Left lung (tissue), 10 donors: ENCODE results near the gene SYT1. TPM values are rescaled to one million over a fixed set of nuclear protein-coding genes. Genes with fewer than 3 reads are reported as not detected.

Experiments
- ATAC-seq: fragments of 200-7000 bp; cut with Tn5 transposase; one replicate; pipeline ENCODE4 v1.9.1; 2020; ENCODE audit warnings: moderate library complexity
- DNase-seq, 4 donors: peaks; one replicate each; pipeline ENCODE4 v3.0.0-alpha.2; 2013 to 2020
- H3K27ac ChIP-seq, 2 donors: fragments of 200-600 bp; sonication (generic) in 1 of 2; one replicate each; pipeline versions ENCODE4 v1.5.0 to v1.8.0; 2020 to 2021
- H3K27me3 ChIP-seq, 2 donors: fragments of 200-600 bp; sonication (generic) in 1 of 2; one replicate each; pipeline versions ENCODE4 v1.5.0 to v1.8.0; 2020 to 2021
- H3K36me3 ChIP-seq, 2 donors: fragments of 200-600 bp; sonication (generic) in 1 of 2; one replicate each; pipeline versions ENCODE4 v1.5.0 to v1.8.0; 2020 to 2021
- H3K4me1 ChIP-seq, 2 donors: fragments of 200-600 bp; one replicate each; pipeline ENCODE4 v1.8.0; 2021
- H3K4me3 ChIP-seq, 2 donors: fragments of 200-600 bp; sonication (generic) in 1 of 2; one replicate each; pipeline versions ENCODE4 v1.5.0 to v1.8.0; 2020 to 2021; ENCODE audit warnings: mild to moderate bottlenecking in 1 of 2
- H3K9me3 ChIP-seq, 2 donors: fragments of 200-600 bp; sonication (generic) in 1 of 2; one replicate each; pipeline versions ENCODE4 v1.5.0 to v1.8.0; 2020 to 2021
- CTCF ChIP-seq, 2 donors: fragments of 200-600 bp; sonication (generic) in 1 of 2; IDR thresholded peaks; one replicate each; pipeline versions ENCODE4 v1.5.0 to v1.8.0; 2021; ENCODE audit warnings: antibody characterized with exemption in 2 of 2
- intact Hi-C, 2 donors: fragments of 100-400 bp; cut with DNase I; formaldehyde crosslinking; loops; one replicate each; pipeline versions ENCODE4 v1.11.2 to v1.14.2; 2022
- polyA plus RNA-seq, 6 donors: library from polyadenylated mRNA; unstranded; fragments of 120-200 nt; gene quantifications; one replicate each; pipeline ENCODE4 v1.2.1, GENCODE V29; 2013; ENCODE audit not compliant: insufficient read length in 6 of 6
- total RNA-seq, 2 donors: library from RNA; stranded (reverse); fragmentation: NEBNext Ultra II Directional; extraction: Animal tissue kit (Norgen Biotek cat#: 25700); gene quantifications; one replicate each; pipeline ENCODE4 v1.2.1, GENCODE V29; 2021
- donor health status: DM: no; HTN: yes; CAD: no.
- donor health status: DM: no; HTN: no; CAD: no.

SYT1 gene
- total and polyA plus RNA-seq, 8 donors: 1.5 to 6.9 (median 4.8) TPM

- no peak for ATAC-seq
- no peaks in the 10 kb centered on the region for H3K36me3 ChIP-seq
- H3K27me3 ChIP-seq: no peaks in the 10 kb centered on the region
- H3K4me1 ChIP-seq: no peaks in the 10 kb centered on the region
- peaks cover 0 to 3% of the 10 kb centered on the region in 2 donors for H3K9me3 ChIP-seq
- no peak for DNase-seq
- H3K4me3 ChIP-seq: no peak overlapping the region
- TF ChIP-seq CTCF (IDR thresholded peaks at IDR 0.05): no peak
- no peak overlapping the region for H3K27ac ChIP-seq
- intact Hi-C loops: no loop called here
These were observed 181.4 kb downstream of the SYT1 start for GRCh38 chr12:79046021-79046420.

- no peaks in the 10 kb centered on the region for H3K36me3 ChIP-seq
- H3K27me3 ChIP-seq: no peaks in the 10 kb centered on the region
- peaks cover 0 to 3% of the 10 kb centered on the region in 2 donors for H3K9me3 ChIP-seq
- no peak overlapping the region for H3K27ac ChIP-seq
- no peak for DNase-seq
- H3K4me3 ChIP-seq: no peak overlapping the region
- intact Hi-C loops: no loop called here
- H3K4me1 ChIP-seq: no peaks in the 10 kb centered on the region
- no peak for TF ChIP-seq CTCF (IDR thresholded peaks at IDR 0.05)
- no peak for ATAC-seq
These were observed 184.4 kb downstream of the SYT1 start for GRCh38 chr12:79048962-79049361.

GRCh38 chr12:79053394-79053793 is 188.8 kb downstream of the SYT1 start:
- Histone ChIP-seq H3K9me3 (no peaks in the 10 kb centered on the region), H3K27me3 (no peaks in the 10 kb centered on the region), H3K4me3 (no peak overlapping the region), H3K36me3 (no peaks in the 10 kb centered on the region), H3K4me1 (no peaks in the 10 kb centered on the region), H3K27ac (no peak overlapping the region)
- DNase-seq (no peak), ATAC-seq (no peak)
- TF ChIP-seq CTCF (IDR thresholded peaks at IDR 0.05): no peak
- intact Hi-C loops: no loop called here

- H3K36me3 ChIP-seq: no peaks in the 10 kb centered on the region
- TF ChIP-seq CTCF (IDR thresholded peaks at IDR 0.05): no peak
- H3K9me3 ChIP-seq: no peaks in the 10 kb centered on the region
- H3K27ac ChIP-seq: no peak overlapping the region
- no peaks in the 10 kb centered on the region for H3K27me3 ChIP-seq
- H3K4me1 ChIP-seq: no peaks in the 10 kb centered on the region
- DNase-seq (no peak), ATAC-seq (no peak)
- intact Hi-C loops: no loop called here
- H3K4me3 ChIP-seq: no peak overlapping the region
These were observed 191.5 kb downstream of the SYT1 start for GRCh38 chr12:79055926-79056674.

GRCh38 chr12:79056775-79057174 is 192.2 kb downstream of the SYT1 start:
- Histone ChIP-seq H3K36me3 (no peaks in the 10 kb centered on the region), H3K9me3 (no peaks in the 10 kb centered on the region), H3K4me3 (no peak overlapping the region), H3K27ac (no peak overlapping the region), H3K27me3 (no peaks in the 10 kb centered on the region), H3K4me1 (no peaks in the 10 kb centered on the region)
- intact Hi-C loops: no loop called here
- DNase-seq (no peak), ATAC-seq (no peak)
- no peak for TF ChIP-seq CTCF (IDR thresholded peaks at IDR 0.05)
